Measurements from ENCODE around the gene FAM184A. TPM values are rescaled to one million over a fixed set of nuclear protein-coding genes. Genes with fewer than 3 reads are reported as not detected.
A peak's percentile ranks its signal among the peaks of the same experiment; 100 is the strongest.

Gene FAM184A
- total and polyA plus RNA-seq, 2 of the 13 experiments (the other 11 are each of a cell fraction or from before 2014, with no cell fraction given), result 7.0 to 18.0 TPM

DNA sequence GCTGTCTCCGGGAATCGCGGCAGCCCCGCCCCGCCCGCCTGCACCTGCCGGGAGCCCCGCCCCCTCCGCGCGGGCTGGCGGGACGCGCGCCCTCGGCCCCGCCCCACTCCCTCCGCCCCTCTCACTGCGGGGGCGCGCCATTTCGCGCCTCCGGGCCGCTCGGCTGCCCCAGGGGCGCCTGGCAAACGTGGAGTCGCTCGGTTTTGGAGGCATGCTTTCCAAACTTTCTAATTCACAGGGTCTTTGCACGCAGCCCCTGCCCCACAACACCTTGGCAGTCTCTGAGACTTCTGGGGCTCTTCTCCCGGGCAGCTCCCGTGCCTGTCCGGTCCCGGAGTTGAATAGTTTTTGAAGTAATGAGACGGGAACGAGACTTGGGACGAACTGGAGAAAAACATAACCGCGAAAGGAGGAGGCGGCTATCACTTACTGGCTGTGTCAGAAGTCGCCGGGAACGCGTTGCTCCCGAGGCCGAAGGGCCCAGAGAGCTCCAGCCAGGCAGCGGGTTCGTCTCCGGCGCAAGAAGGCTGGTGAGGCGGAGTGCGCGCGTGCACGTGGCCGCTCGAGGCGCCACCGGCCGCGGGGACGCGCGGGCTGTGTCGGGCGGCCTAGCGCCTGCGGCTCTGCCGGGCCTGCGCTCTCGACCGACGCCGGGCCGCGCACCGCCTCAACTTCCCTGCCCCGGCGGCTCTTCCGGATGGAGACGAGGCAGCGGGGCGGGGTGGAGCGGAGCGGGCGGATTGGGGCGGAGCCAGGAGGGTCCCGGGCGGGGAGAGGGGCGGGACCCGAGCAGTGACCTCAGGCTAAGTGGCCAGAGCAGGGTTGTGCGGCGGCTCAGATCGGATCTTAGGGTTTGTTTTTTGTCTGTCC lies 143.8 kb downstream of the FAM184A start, which contains the start of gene MCM9 (continued):
- TF ChIP-seq, protein P1, sequence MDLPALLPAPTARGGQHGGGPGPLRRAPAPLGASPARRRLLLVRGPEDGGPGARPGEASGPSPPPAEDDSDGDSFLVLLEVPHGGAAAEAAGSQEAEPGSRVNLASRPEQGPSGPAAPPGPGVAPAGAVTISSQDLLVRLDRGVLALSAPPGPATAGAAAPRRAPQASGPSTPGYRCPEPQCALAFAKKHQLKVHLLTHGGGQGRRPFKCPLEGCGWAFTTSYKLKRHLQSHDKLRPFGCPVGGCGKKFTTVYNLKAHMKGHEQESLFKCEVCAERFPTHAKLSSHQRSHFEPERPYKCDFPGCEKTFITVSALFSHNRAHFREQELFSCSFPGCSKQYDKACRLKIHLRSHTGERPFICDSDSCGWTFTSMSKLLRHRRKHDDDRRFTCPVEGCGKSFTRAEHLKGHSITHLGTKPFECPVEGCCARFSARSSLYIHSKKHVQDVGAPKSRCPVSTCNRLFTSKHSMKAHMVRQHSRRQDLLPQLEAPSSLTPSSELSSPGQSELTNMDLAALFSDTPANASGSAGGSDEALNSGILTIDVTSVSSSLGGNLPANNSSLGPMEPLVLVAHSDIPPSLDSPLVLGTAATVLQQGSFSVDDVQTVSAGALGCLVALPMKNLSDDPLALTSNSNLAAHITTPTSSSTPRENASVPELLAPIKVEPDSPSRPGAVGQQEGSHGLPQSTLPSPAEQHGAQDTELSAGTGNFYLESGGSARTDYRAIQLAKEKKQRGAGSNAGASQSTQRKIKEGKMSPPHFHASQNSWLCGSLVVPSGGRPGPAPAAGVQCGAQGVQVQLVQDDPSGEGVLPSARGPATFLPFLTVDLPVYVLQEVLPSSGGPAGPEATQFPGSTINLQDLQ (CRISPR knock-in tag; IDR thresholded peaks at IDR 0.05), result peak; percentile 67; the same call in 1 of the 2 replicates
- TF ChIP-seq ZMAT3 (CRISPR knock-in tag; conservative IDR thresholded peaks at IDR 0.05), result 0 out of 2 replicates have a peak, but pooled peaks have one; percentile 78
- no peak for TF ChIP-seq ZNF3 (CRISPR knock-in tag; IDR thresholded peaks at IDR 0.05)
- TF ChIP-seq, protein P2, sequence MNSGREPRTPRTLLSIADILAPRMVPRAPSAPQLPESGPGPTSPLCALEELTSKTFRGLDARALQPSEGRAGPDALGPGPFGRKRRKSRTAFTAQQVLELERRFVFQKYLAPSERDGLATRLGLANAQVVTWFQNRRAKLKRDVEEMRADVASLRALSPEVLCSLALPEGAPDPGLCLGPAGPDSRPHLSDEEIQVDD (CRISPR knock-in tag; IDR thresholded peaks at IDR 0.05; ENCODE audit: borderline replicate concordance), result peak; percentile 39; the same call in 1 of the 2 replicates
- TF ChIP-seq YY1 (IDR thresholded peaks at IDR 0.05; ENCODE audit: insufficient read depth, insufficient replicate concordance, low read depth, low read length), result peak; percentile 83
- no peak for TF ChIP-seq SKI (IDR thresholded peaks at IDR 0.05; ENCODE audit: partially characterized antibody)
- no peak for TF ChIP-seq ZKSCAN1 (IDR thresholded peaks at IDR 0.05; ENCODE audit: low read length)
- TF ChIP-seq, protein P3, sequence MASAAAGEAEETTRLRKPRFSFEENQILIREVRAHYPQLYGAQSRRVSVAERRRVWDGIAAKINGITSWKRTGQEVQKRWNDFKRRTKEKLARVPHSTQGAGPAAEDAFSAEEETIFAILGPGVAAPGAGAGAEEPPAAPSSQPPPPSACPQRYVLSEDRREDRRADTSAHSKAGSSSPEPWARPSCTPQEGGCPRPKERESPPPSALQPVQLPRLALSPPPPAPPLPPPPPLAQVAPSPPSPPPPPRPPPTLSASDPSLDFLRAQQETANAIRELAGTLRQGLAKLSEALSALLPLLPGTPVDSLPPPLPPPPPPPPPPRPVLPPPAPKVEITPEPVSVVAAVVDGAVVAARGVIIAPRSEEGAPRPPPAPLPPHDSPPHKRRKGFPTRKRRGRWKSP (CRISPR knock-in tag; IDR thresholded peaks at IDR 0.05), result peak; percentile 98
- TF ChIP-seq, protein P4, sequence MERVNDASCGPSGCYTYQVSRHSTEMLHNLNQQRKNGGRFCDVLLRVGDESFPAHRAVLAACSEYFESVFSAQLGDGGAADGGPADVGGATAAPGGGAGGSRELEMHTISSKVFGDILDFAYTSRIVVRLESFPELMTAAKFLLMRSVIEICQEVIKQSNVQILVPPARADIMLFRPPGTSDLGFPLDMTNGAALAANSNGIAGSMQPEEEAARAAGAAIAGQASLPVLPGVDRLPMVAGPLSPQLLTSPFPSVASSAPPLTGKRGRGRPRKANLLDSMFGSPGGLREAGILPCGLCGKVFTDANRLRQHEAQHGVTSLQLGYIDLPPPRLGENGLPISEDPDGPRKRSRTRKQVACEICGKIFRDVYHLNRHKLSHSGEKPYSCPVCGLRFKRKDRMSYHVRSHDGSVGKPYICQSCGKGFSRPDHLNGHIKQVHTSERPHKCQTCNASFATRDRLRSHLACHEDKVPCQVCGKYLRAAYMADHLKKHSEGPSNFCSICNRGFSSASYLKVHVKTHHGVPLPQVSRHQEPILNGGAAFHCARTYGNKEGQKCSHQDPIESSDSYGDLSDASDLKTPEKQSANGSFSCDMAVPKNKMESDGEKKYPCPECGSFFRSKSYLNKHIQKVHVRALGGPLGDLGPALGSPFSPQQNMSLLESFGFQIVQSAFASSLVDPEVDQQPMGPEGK (CRISPR knock-in tag; IDR thresholded peaks at IDR 0.05), result peak; percentile 50
- no peak for TF ChIP-seq TCF7L2 (IDR thresholded peaks at IDR 0.05; ENCODE audit: low read depth, low read length)
- no peak for TF ChIP-seq MATR3 (CRISPR knock-in tag; IDR thresholded peaks at IDR 0.05)
- peak; percentile 17; the same call in 1 of the 2 replicates for TF ChIP-seq NR2F2 (IDR thresholded peaks at IDR 0.05; ENCODE audit: borderline replicate concordance, low read depth)
- peak; percentile 62 for TF ChIP-seq ATF7-NPFF (CRISPR knock-in tag; IDR thresholded peaks at IDR 0.05; ENCODE audit: low read depth)
- TF ChIP-seq, protein P5, sequence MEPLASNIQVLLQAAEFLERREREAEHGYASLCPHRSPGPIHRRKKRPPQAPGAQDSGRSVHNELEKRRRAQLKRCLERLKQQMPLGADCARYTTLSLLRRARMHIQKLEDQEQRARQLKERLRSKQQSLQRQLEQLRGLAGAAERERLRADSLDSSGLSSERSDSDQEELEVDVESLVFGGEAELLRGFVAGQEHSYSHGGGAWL (CRISPR knock-in tag; IDR thresholded peaks at IDR 0.05), result peak; percentile 60
- no peak for TF ChIP-seq ZNF234 (CRISPR knock-in tag; conservative IDR thresholded peaks at IDR 0.05)
- TF ChIP-seq, protein P6, sequence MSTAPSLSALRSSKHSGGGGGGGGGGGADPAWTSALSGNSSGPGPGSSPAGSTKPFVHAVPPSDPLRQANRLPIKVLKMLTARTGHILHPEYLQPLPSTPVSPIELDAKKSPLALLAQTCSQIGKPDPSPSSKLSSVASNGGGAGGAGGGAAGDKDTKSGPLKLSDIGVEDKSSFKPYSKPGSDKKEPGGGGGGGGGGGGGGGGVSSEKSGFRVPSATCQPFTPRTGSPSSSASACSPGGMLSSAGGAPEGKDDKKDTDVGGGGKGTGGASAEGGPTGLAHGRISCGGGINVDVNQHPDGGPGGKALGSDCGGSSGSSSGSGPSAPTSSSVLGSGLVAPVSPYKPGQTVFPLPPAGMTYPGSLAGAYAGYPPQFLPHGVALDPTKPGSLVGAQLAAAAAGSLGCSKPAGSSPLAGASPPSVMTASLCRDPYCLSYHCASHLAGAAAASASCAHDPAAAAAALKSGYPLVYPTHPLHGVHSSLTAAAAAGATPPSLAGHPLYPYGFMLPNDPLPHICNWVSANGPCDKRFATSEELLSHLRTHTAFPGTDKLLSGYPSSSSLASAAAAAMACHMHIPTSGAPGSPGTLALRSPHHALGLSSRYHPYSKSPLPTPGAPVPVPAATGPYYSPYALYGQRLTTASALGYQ (CRISPR knock-in tag; IDR thresholded peaks at IDR 0.05), result no peak
- TF ChIP-seq SALL2 (CRISPR knock-in tag; IDR thresholded peaks at IDR 0.05), result peak; percentile 97
- TF ChIP-seq ZNF326 (CRISPR knock-in tag; IDR thresholded peaks at IDR 0.05; ENCODE audit: borderline replicate concordance), result no peak
- no peak for TF ChIP-seq ZNF557 (CRISPR knock-in tag; IDR thresholded peaks at IDR 0.05)
- no peak for TF ChIP-seq ZBTB1 (CRISPR knock-in tag; IDR thresholded peaks at IDR 0.05; ENCODE audit: borderline replicate concordance)
- no peak for TF ChIP-seq CBX1 (IDR thresholded peaks at IDR 0.05; ENCODE audit: low read depth)
